Fibroblast of skin of abdomen (primary cell): ENCODE data around the gene PARVB.

Experiments used
- DNase-seq: peaks from one replicate; pipeline ENCODE4 v3.0.0-alpha.2; 2013

PARVB gene

DNA sequence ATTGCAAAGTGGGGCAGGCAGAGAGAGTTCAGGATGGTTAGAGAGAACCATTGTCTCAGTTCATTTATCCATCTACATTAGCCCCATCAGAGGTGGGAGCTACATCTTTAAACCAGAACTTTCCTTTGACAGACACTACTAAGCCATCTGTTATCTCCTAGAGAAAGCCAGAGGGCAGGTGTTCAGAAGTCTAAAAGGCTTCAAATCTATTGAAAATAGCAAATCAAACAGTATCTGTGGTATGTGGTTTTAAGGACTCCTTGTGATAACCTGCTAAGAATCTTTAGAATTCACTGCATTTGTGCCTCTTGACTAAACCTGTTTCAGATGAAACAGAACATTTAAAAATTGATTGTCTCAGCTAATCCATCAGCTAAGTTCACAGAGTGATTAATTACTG lies 112.7 kb downstream of the PARVB start:
- no peak for DNase-seq

DNA sequence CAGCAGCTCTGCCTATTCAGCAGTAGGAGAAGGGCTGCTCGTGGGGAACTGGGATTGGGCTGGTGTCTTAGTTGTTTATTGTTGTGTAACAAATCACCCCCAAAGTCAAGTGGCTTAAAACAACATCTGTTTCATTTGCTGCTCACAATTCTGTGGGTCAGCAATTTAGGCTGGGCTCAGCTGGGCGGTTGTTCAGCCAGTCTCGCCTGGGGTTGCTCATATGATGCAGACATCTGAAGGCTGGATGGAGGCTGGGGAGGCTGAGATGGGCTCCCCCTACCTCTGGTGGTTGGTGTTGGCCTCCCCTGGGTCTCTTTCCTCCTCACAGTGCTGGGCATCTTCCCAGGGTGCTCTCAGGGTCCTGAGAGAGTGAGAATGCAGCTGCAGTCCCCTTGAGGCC lies 113.3 kb downstream of the PARVB start:
- no peak for DNase-seq

DNA sequence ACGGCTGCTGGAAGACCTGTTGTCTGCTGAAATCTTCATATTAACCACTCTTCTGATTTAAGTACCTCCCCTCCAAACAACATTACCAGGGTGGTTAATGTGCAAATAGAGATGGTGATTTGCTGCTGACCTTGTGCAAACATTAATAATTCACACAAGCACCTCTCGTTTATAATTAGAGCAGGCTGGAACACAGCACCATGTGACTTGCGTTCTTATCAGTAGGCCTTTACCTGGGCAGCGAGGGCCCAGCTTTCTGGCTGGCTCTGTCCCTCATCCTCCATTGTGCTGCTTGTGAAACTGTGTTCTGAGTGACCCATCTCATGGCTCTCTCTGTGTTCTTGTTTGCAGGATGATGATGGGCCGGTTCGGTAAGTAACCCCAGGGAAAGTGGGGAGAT lies 115.7 kb downstream of the PARVB start:
- DNase-seq, result no peak

DNA sequence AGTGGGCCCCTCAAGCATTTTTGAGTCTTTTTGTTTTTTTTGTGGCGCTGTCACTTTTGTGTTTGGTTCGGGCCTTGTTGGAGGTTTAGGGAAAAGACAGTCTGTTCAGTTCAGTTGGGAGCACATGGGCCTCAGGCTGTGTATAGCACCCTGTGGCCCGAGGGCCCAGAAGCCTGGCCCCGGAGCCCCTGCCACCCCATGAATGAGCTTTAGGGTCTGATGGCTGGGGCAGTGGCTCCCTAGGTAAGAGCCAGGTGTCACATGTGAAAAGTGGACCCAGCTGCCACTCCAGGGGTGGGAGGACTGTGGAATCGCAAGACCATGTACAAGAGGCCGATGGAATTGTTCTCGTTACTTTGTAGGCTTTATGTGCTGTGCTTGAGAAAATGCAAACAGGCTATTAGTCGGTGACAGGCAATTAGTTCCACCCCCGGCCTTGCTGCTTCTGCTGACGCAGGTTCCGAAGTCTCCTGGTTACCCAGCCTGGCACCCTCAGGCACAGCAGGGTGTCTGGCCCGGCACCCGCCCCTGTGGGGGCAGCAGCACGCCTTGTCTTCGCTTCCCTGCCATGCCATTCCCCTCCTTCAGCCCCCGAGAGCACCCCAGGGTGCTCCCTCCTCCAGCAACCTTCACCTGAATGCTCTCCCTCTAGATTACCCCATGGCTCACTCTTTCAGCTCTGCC lies 118.5 kb downstream of the PARVB start:
- no peak for DNase-seq

DNA sequence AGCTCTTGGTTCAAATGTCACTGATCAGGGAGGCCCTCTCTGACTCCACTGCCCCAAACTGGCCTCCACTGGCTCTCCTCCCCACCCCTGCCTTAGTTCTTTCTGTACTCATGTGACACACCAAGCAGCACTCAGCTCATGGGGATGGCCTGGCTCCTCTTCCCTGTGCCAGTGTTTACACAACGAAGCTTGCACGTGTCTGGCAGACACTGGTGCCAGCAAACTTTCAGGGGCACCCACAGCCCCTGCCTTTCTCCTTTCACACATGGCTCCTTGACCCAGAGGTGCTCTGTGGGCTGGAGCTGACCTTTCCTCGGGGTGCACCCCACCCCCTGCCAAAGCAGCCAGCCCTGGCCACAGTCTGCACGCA lies 119.0 kb downstream of the PARVB start:
- DNase-seq, result no peak

GRCh38 chr22:44143579-44143978 lies 119.5 kb downstream of the PARVB start:
- no peak for DNase-seq

DNA sequence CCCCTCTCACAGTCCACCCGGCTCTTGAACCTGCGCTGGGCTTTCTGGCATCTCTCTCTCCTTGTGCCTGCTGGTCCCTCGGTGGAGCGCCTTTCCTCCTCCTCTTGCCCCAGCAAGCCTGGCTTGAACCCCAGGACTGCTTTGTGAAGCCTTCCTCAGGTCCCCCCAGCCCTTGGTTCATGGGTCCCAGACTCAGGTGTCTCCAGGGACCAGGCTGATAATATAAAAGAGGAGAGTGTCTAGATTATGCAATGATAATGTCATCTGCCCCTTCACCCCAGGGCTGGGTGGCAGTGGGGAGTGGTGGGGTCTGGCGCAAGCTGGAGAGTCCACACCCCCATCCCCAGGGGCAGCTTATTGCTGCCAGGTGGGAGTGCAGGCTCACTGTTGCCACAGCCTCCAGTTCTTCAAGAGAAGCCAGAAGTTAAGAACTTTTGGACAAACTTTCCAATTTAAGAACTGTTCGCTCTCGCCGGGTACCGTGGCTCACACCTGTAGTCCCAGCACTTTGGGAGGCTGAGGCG lies 120.0 kb downstream of the PARVB start:
- no peak for DNase-seq

DNA sequence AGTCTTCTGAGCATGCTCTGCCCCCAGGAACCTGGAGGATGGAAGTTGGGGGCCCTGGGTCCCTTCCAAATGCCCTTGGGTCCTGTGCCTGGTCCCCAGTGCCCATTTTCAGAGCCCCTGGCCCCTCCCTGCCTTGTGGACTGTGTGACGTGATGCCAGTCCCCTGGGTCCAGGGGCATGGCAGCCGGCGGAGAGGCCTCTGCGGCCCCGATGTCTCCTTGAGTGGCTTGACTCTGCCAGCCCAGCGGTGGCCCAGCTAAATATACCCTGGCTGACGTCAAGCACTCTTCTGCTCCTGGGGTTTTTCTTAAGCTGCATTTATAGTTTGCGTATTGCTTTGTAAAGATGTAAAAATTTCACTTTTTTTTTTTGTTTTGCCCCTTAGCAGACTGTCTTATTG lies 121.4 kb downstream of the PARVB start:
- DNase-seq, result no peak

DNA sequence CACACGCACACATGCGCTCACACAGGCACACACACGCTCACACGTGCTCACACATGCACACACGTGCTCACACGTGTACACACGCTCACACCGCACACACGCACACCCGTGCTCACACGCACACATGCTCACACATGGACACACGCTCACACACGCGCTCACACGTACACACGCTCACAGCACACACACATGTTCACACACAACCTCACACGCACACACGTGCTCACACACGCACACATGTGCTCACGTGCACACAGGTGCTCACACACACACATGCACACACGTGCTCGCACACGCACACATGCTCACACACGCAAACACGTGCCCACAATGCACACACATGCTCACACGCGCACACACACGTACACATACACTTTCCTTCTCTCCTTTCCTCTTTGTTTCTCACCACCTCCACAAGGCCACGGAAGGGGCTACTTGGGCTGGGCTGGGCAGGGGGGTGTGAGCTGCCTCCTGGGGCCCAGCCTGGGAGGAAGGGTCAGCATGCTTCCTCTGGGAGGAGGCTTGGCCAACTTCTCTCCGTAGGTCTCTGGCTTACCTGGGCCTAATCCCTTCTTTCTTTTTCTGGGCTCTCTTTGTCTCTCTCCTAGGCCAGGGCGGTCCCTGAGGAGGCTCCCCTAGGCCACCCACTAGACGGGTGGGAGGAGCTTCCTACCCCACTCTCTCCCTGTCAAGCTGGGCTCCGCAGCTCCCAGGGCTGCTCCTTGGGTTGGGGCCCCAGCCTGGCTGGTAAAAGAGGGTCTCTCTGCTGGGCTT lies 122.2 kb downstream of the PARVB start:
- DNase-seq, result no peak

GRCh38 chr22:44147008-44147645 lies 123.0 kb downstream of the PARVB start:
- DNase-seq, result no peak

GRCh38 chr22:44147821-44148574 lies 123.9 kb downstream of the PARVB start:
- peak; percentile 92 for DNase-seq

DNA sequence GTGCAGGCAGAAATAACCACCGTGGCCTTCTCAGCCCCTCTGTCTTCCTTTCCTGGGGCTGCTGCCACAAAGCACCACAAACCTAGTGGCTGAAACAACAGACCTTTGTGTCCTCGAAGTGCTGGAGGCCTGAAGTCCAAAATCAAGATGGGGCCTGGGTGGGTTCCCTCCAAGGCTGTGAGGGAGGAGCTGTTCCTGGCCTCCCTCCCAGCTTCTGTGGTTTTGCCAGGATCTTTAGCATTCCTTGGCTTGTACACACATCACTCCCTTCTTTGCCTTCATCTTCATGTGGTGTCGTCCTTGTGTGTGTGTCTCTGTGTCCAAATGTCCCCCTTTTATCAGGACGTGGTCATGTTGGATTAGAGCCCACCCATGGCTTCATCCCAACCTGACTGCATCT lies 127.6 kb downstream of the PARVB start:
- peak; percentile 87 for DNase-seq

- no peak for DNase-seq
Measured at GRCh38 chr22:44153710-44154109, 129.6 kb downstream of the PARVB start.

DNA sequence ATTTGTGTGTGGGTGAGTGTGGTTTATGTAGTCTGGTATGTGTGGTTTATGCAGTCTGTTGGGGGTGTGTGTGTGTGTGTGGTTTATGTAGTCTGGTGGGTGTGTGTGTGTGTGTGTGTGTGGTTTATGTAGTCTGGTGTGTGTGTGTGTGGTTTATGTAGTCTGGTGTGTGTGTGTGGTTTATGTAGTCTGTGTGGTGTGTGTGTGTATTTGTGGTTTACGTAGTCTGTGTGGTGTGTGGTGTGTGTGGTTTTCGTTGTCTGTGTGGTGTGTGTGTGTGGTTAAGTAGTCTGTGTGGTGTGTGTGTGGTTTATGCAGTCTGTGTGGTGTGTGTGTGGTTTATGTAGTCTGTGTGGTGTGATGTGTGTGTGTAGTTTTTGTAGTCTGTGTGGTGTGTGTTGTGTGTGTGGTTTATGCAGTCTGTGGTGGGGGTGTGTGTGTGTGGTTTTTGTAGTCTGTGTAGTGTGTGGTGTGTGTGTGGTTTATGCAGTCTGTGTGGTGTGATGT lies 130.4 kb downstream of the PARVB start:
- DNase-seq, result peak; percentile 87

DNA sequence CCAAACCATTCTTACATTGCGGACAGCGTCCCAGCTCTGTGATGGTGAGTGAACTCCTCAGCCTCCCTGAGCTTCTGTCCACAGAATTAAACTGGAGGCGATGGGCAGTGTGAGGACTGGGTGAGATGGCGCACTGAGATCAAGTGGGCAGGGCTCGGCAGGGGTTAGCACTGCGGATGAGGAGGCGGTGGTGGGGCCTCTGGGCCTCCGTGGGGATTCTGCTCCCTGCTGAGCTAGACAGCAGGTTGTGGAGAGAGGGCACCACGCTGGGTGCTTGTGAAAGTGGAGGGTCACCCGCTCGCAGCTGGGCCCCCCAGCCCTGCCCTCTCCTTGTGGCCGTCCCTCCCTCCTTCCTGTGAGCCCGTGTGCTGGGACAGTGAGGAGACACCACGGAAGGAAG lies 131.0 kb downstream of the PARVB start:
- no peak for DNase-seq

DNA sequence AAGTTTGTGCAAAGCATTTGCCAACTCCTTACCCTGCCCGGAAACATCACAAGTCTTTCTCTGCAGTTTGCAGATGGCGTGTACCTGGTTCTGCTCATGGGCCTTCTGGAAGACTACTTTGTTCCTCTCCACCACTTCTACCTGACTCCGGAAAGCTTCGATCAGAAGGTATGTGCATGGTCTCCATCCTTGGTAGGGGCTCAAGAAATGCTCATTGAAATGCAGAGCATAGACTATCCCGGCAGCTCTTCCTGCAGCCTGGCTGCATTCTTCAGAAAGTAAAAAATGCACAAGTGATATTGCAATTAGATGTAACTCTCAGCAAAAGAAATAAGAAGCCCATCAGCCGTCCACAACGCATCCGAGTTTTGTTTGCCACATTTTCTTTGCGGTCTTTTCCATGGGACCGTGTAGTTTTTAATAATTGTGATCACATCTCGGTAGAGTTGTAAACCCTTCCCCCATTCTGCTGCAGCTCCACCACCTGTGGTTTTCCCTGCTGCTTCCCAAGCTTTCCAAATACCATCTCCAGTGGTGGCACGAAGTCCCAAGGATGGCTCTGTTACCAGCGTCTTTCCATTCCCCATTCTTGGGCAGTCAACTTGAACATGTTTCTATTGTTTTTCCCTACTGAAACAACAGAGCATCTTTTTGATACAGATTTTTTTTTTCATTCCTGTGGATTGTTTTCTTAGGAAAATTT lies 134.0 kb downstream of the PARVB start:
- DNase-seq, result no peak

DNA sequence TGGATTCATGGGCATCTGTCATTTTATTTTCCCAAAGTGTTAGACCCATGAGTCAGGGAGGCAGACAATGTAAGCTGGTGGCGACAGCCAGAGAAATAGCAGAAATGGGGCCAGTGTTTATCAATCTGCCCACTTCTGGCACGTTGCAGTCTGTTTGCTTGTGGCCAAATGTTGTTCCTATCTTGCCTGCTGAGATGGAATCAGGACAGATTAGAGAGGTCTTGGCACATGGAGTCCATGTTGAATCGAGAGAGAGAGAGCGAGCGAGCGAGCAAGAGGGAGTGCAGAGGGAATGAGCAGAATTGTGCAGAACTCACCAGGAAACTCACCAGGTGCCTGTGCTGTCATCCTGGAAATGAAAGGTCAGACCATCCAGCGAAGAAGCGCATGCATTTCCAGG lies 134.7 kb downstream of the PARVB start:
- no peak for DNase-seq

DNA sequence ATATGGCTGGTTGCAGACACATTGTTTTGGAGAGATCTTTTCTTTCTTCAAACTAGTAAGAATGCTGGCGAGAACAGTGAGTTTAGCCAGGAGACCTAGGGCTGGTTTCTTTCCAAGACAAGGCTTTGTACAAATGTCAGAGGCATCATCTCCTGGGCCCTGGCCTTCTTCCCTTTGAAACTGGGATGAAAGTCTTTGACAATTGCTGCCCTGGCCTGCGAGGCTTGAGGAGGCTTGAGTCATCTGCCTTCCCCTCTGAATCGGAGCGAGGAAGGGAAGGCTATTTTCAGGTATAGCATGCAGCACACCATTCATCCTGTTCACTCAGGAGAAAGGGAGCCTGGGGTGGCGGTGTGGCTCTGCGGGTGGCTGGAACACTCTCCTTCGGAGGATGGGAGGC lies 135.1 kb downstream of the PARVB start:
- no peak for DNase-seq

DNA sequence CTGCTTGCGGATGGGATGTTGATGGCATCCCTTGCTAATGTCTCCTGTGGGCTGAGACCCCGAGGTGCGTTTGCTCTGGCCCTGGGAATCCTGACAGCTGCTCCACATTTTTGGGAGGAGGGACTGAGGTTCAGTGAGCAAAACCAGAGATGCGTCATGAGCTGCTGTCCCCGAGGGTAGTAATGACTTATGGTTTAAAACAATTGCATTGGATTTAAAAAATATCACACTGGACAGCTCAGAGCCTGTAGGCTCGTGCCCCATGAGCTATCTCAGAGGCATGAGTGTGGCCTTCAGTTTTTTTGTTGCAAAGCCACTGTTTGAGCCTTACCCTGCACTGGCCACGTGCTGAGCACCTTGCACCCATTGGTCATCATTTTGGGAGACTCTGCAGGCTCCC lies 135.7 kb downstream of the PARVB start:
- DNase-seq, result no peak

DNA sequence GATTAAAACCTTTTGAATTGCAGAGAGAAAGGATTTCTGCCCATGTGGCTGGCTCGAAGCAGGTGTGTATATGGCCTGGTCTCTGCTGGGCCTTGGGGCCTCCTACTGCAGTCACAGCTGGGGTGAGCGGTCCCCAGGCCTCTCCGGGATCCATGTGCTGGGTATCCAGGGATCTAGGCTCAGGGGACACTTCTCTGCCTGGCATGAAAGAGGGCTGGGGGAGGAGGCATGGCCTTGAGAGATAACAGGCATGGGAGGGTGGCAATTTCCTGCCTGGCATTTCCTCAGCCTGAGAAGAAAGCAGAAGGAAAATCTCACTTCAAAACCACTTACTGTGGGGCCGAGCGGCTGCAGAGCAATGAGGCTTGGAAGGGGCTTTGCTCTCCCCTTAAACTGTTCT lies 136.3 kb downstream of the PARVB start:
- no peak for DNase-seq

GRCh38 chr22:44161673-44162072 lies 137.6 kb downstream of the PARVB start:
- DNase-seq, result no peak

DNA sequence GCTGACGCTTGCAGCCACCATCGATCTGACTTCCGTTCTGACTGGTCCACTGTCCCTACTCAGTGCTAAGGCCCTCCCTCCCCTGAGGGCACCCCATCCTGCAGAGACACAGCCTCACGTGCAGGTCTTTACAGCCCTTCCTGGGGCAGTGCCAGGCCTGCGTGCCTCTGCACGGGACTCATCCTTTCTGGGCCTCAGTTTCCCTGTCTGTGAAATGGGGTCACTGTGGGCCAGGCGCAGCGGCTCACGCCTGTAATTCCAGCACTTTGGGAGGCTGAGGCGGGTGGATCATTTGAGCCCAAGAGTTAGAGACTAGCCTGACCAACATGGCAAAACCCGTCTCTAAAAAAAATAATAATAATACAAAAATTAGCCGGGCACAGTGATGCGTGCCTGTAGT lies 138.9 kb downstream of the PARVB start:
- DNase-seq, result no peak
